SK-N-SH (cell line): Measurements from ENCODE around the gene GRIP2. TPM values are rescaled to one million over a fixed set of nuclear protein-coding genes. Genes with fewer than 3 reads are reported as not detected.

Source experiments
- CTCF ChIA-PET: fragments of 300-600, 350-600 bp; formaldehyde crosslinking; extraction: SDS; loops from one replicate; lab custom pipeline; 2021; lab: Yijun Ruan, JAX
- POLR2A ChIA-PET: fragments of 350-600 bp; sonication (Branson Sonifier 250); formaldehyde crosslinking; extraction: SDS; loops from one replicate; lab custom pipeline; 2020; ENCODE audit warnings: antibody characterized with exemption, inconsistent platforms; lab: Yijun Ruan, JAX
- DNase-seq: peaks from one replicate; pipeline ENCODE4 v3.0.0; 2012
- H2AFZ ChIP-seq: fragments of 200-600 bp; sonication (generic); 2 replicates; pipeline ENCODE4 v1.8.1; 2016; ENCODE audit warnings: antibody characterized with exemption, mild to moderate bottlenecking, low read depth
- H3F3A ChIP-seq: fragments of 200-600 bp; sonication (generic); replicated peaks from 2 replicates; pipeline ENCODE3; 2016; ENCODE audit warnings: antibody characterized with exemption, mild to moderate bottlenecking; ENCODE audit not compliant: insufficient read depth
- H3K27ac ChIP-seq, 2 experiments: fragments of 200-500 bp in 1 of 2; fragments of 200-600 bp in 1 of 2; sonication (Bioruptor generic) in 1 of 2; sonication (generic), shearing (Covaris generic) in 1 of 2; 2 replicates each; pipeline versions ENCODE4 v1.5.1 to v1.6.1; 2014 to 2016; ENCODE audit warnings: low read depth in 2 of 2, inconsistent platforms in 1 of 2, low read length in 1 of 2, mild to moderate bottlenecking in 1 of 2, mixed read lengths in 1 of 2
- H3K27me3 ChIP-seq: fragments of 200-600 bp; sonication (generic), shearing (Covaris generic); 2 replicates; pipeline ENCODE4 v1.6.1; 2016; ENCODE audit warnings: mixed run types; ENCODE audit not compliant: insufficient read depth
- H3K36me3 ChIP-seq, 2 experiments: fragments of 200-500 bp in 1 of 2; fragments of 200-600 bp in 1 of 2; sonication (Bioruptor generic) in 1 of 2; sonication (generic) in 1 of 2; replicated peaks in 1 of 2; 2 replicates each; pipeline versions ENCODE3 to v1.5.1; 2014 to 2016; ENCODE audit warnings: low read length in 1 of 2, mild to moderate bottlenecking in 1 of 2; ENCODE audit not compliant: insufficient read depth in 2 of 2, control insufficient read depth in 1 of 2
- H3K4me1 ChIP-seq, 2 experiments: fragments of 200-500 bp in 1 of 2; fragments of 200-600 bp in 1 of 2; sonication (Bioruptor generic) in 1 of 2; sonication (generic), shearing (Covaris generic) in 1 of 2; 2 replicates each; pipeline versions ENCODE4 v1.5.1 to v1.6.1; 2014 to 2016; ENCODE audit warnings: low read depth in 1 of 2, low read length in 1 of 2, mixed run types in 1 of 2; ENCODE audit not compliant: insufficient read depth in 2 of 2, control insufficient read depth in 1 of 2
- H3K4me2 ChIP-seq: fragments of 200-600 bp; sonication (generic), shearing (Covaris generic); 2 replicates; pipeline ENCODE4 v1.6.1; 2017; ENCODE audit warnings: mixed run types
- H3K4me3 ChIP-seq, 2 experiments: fragments of 200-500 bp in 1 of 2; fragments of 200-600 bp in 1 of 2; sonication (Bioruptor generic) in 1 of 2; sonication (generic), shearing (Covaris generic) in 1 of 2; 2 replicates each; pipeline versions ENCODE4 v1.5.1 to v1.8.1; 2014 to 2016; ENCODE audit warnings: low read depth in 2 of 2, inconsistent platforms in 1 of 2, low read length in 1 of 2, mild to moderate bottlenecking in 1 of 2, mixed read lengths in 1 of 2, moderate library complexity in 1 of 2
- H3K79me2 ChIP-seq: fragments of 200-600 bp; sonication (generic); 2 replicates; pipeline ENCODE4 v1.8.1; 2017; ENCODE audit warnings: mild to moderate bottlenecking; ENCODE audit not compliant: insufficient read depth
- H3K9ac ChIP-seq: fragments of 200-600 bp; sonication (generic); 2 replicates; pipeline ENCODE4 v1.6.1; 2017; ENCODE audit warnings: mixed run types
- H3K9me2 ChIP-seq: fragments of 200-600 bp; sonication (generic); 2 replicates; pipeline ENCODE4 v1.6.1; 2017; ENCODE audit warnings: mixed run types
- H3K9me3 ChIP-seq: fragments of 200-600 bp; sonication (generic); 2 replicates; pipeline ENCODE4 v1.6.1; 2017; ENCODE audit warnings: mixed run types, mild to moderate bottlenecking, moderate library complexity
- H4K20me1 ChIP-seq: fragments of 200-600 bp; sonication (generic); 2 replicates; pipeline ENCODE4 v1.6.1; 2017; ENCODE audit warnings: mild to moderate bottlenecking, mixed run types; ENCODE audit not compliant: insufficient read depth
- GABPA ChIP-seq: IDR thresholded peaks from 2 replicates; pipeline ENCODE4 v1.4.0; 2012; ENCODE audit warnings: low read depth, mild to moderate bottlenecking
- GATA2 ChIP-seq: sonication (generic); formaldehyde crosslinking; IDR thresholded peaks from 2 replicates; pipeline ENCODE4 v1.5.0; 2020; ENCODE audit warnings: mild to moderate bottlenecking, missing genetic modification reagents
- MEF2A ChIP-seq: IDR thresholded peaks from 2 replicates; pipeline ENCODE4 v1.4.0; 2012; ENCODE audit warnings: low read depth, borderline replicate concordance
- MXI1 ChIP-seq: IDR thresholded peaks from 2 replicates; pipeline ENCODE4 v1.6.1; 2012; ENCODE audit warnings: mild to moderate bottlenecking, low read depth, low read length, improper control_type of control experiment
- RFX5 ChIP-seq: IDR thresholded peaks from 2 replicates; pipeline ENCODE4 v1.6.1; 2012; ENCODE audit warnings: mild to moderate bottlenecking, improper control_type of control experiment, low read length
- USF2 ChIP-seq: fragments of 150-350 bp; IDR thresholded peaks from 2 replicates; pipeline ENCODE4 v1.6.1; 2017; ENCODE audit warnings: antibody characterized with exemption, low read length, low read depth, borderline replicate concordance
- WGBS: methylation state at CpG from one replicate; pipeline ENCODE4 v1.1.6; 2017; ENCODE audit warnings: low lambda C conversion rate; 5-methylcytosine and 5-hydroxymethylcytosine counted together
- polyA plus RNA-seq, 3 experiments: library from polyadenylated mRNA; depleted of rRNA; stranded (reverse); fragments of >200 nt; gene quantifications; 2 replicates each; pipeline ENCODE4 v1.2.3, GENCODE V29; 2012
- TF ChIP-seq, protein P1 (sequence below): fragments of 150-350 bp; IDR thresholded peaks from 2 replicates; pipeline ENCODE4 v1.6.1; 2016; ENCODE audit warnings: mild to moderate bottlenecking, low read depth, low read length

The GRIP2 gene
- polyA plus RNA-seq, 1 of the 3 experiments (the other 2 are of a cell fraction) = 0.15 TPM

DNA sequence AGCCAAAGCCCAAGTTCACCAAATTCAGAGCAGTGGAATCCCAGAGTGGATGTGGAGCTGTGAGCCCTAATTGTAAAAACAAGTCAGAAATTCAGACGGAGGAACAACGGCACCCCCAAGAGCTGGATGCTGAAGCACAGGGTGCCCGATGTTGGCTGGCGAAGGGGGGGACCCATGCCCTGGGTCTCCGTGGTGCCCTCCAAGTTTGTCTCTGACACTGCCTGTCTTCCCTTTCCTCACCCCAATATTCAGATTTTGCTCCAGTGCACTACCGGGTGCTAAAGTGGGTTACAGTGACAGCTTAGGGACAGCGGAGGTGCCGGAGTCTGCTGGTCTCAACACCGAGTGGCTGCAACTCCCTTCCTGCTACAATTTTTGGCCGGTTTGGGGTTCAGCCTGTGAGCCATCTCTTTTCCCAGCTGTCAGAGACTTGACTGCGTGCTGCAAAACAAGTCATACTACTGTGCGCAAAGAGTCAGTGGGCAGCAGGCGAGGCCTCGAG is 6.6 kb downstream of the GRIP2 start:
- 80% methylated on average over 11 of the region's 14 CpGs for WGBS
- H2AFZ ChIP-seq = no peak overlapping the region
- POLR2A ChIA-PET = no interaction called here
- H3K9me2 ChIP-seq = no peaks in the 10 kb centered on the region
- no peak for TF ChIP-seq USF2
- TF ChIP-seq RFX5 = no peak
- no peak for TF ChIP-seq MEF2A
- no peak for TF ChIP-seq GABPA
- TF ChIP-seq, protein P1, sequence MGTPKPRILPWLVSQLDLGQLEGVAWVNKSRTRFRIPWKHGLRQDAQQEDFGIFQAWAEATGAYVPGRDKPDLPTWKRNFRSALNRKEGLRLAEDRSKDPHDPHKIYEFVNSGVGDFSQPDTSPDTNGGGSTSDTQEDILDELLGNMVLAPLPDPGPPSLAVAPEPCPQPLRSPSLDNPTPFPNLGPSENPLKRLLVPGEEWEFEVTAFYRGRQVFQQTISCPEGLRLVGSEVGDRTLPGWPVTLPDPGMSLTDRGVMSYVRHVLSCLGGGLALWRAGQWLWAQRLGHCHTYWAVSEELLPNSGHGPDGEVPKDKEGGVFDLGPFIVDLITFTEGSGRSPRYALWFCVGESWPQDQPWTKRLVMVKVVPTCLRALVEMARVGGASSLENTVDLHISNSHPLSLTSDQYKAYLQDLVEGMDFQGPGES = no peak
- no peak for TF ChIP-seq MXI1
- H3K27me3 ChIP-seq = 0 out of 2 replicates have a peak, but pooled peaks cover 6% of the 10 kb centered on the region
- H3K9me3 ChIP-seq = no peaks in the 10 kb centered on the region
- no peak overlapping the region for H3K4me2 ChIP-seq
- CTCF ChIA-PET = interaction anchor here (0.8 to 10.1 kb wide), 4 partner anchors 14 to 66 kb away, joined by 3 to 91 read pairs (median 7); no protein-coding TSS in a partner anchor
- H3K79me2 ChIP-seq = no peaks in the 10 kb centered on the region
- H3K4me1 ChIP-seq = peaks cover 0 to 34% of the 10 kb centered on the region in 2 experiments; a peak in 1 of 4 replicates
- no peaks in the 10 kb centered on the region for H3F3A ChIP-seq
- H3K4me3 ChIP-seq = no peak overlapping the region
- H3K36me3 ChIP-seq = no peaks in the 10 kb centered on the region
- no peaks in the 10 kb centered on the region for H4K20me1 ChIP-seq
- no peak for DNase-seq
- no peak overlapping the region for H3K9ac ChIP-seq
- H3K27ac ChIP-seq = peak overlapping the region in 1 of 2 experiments; percentile 16; a peak in 2 of 4 replicates

GRCh38 chr3:14532691-14533456 is 7.3 kb downstream of the GRIP2 start:
- Histone ChIP-seq H3K36me3 (no peaks in the 10 kb centered on the region), H3K9me2 (no peaks in the 10 kb centered on the region), H3K4me1 (peaks cover 0 to 34% of the 10 kb centered on the region in 2 experiments; a peak in 1 of 4 replicates), H3F3A (no peaks in the 10 kb centered on the region), H4K20me1 (no peaks in the 10 kb centered on the region), H3K79me2 (no peaks in the 10 kb centered on the region), H2AFZ (no peak overlapping the region), H3K9ac (no peak overlapping the region), H3K9me3 (no peaks in the 10 kb centered on the region), H3K27me3 (0 out of 2 replicates have a peak, but pooled peaks cover 6% of the 10 kb centered on the region), H3K4me2 (no peak overlapping the region), H3K27ac (peak overlapping the region in 1 of 2 experiments; percentile 16; a peak in 1 of 4 replicates), H3K4me3 (no peak overlapping the region)
- 56% methylated on average over 16 of the region's 20 CpGs for WGBS
- DNase-seq = peak; percentile 50
- POLR2A ChIA-PET = no interaction called here
- TF ChIP-seq MEF2A = no peak
- peak; percentile 29; the same call in 1 of the 2 replicates for TF ChIP-seq GATA2 (CRISPR knock-in tag)
- CTCF ChIA-PET = interaction anchor here (0.8 to 10.1 kb wide), 3 partner anchors 14 to 24 kb away, joined by 3 to 91 read pairs (median 8); no protein-coding TSS in a partner anchor
